ENCODE results near the gene RHOH.

Gene RHOH

DNA sequence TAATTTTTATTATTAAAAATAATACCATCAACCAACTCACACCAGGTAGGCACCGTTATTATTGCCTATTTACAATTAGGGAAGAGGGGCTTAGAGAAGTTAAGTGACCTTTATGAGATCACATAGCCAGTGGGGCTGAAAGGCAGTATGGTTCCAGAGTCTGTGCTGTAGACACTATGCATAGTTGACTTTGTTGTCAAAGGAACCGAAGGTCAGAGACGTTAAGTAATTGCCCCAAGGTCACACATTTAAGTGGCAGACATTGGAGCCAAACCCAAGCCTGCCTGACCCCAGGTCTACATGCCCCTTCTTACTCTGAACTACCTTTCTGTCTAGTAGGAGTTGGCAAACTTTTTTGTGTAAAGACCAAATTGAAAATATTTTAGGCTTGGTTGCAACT, 36.4 kb downstream of the RHOH start:
- no peak for DNase-seq (ENCODE audit: low read depth in 2 of 2)

DNA sequence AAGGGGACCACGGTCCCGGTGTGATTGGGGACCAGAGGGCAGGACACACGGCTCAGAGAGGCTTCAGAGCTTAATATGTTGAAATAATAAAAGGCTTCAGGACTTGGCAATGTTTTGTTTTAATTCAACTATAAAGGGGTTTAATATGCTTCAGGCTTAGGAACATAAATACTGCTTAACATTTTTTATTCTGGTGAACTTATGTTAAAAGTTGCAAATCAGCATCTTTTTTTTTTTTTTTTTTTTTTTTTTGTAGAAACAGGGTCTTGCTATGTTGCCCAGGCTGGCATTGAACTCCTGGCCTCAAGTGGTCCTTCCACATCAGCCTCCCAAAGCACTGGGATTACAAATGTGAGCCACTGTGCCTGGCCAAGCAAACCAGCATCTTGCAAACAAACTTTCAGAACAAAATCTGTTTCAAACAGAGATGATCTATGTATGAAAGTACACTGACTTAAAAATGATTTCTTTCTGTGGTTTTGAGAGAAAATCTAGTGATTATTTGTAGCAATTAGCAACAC, 37.7 kb downstream of the RHOH start:
- no peak for DNase-seq (ENCODE audit: low read depth in 2 of 2)

GRCh38 chr4:40238008-40238699, 41.3 kb downstream of the RHOH start:
- DNase-seq (ENCODE audit: low read depth in 2 of 2): no peak

GRCh38 chr4:40238700-40239548, 42.1 kb downstream of the RHOH start:
- DNase-seq (ENCODE audit: low read depth in 2 of 2): peak; percentile 43 to 79

DNA sequence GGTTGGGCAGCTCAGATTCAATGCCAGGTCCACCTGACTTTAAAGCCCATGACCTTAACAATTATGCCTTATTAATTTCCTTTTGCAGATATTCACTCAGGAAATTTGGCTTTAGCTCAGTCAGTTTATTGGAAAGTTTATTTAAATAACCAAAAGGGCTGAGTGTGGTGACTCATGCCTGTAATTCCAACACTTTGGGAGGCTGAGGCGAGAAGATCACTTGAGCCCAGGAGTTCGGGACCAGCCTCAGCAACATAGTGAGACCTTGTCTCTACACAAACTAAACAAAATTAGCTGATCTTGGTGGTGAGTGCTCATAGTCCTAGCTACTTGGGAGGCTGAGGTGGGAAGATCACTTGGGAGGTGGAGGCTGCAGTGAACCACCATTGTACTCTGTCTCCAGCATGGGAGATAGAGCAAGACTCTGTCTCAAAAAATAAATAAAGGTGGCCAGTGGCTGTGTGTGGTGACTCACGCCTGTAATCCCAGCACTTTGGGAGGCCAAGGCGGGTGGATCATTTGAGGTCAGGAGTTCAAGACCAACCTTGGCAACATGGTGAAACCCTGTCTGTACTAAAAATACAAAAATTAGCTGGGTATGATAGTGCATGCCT, 43.3 kb downstream of the RHOH start:
- no peak for DNase-seq (ENCODE audit: low read depth in 2 of 2)

DNA sequence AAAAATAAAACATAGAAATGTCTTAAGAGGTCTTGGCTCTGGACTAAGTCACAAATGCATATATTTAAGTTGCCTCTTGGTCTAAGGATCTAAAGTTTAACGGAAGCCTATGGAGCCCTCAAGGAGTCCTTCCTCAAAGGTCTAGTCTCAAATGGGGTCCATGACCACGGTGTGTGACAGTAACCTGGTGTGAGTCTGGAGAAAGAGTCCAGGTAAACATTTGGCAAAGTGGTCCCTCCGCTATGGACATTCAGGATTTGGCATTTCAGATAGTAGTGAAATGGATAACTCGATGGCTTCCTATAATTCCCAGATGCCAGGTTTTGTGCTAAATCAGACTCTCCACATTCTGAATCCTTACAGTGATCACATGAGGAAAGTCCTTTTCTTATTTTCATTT, 44.2 kb downstream of the RHOH start:
- no peak for DNase-seq (ENCODE audit: low read depth in 2 of 2)

GRCh38 chr4:40241941-40242340, 45.1 kb downstream of the RHOH start:
- DNase-seq (ENCODE audit: low read depth in 2 of 2): no peak

DNA sequence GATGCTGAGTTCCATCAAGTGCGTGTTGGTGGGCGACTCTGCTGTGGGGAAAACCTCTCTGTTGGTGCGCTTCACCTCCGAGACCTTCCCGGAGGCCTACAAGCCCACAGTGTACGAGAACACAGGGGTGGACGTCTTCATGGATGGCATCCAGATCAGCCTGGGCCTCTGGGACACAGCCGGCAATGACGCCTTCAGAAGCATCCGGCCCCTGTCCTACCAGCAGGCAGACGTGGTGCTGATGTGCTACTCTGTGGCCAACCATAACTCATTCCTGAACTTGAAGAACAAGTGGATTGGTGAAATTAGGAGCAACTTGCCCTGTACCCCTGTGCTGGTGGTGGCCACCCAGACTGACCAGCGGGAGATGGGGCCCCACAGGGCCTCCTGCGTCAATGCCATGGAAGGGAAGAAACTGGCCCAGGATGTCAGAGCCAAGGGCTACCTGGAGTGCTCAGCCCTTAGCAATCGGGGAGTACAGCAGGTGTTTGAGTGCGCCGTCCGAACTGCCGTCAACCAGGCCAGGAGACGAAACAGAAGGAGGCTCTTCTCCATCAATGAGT, 46.6 kb downstream of the RHOH start:
- DNase-seq (ENCODE audit: low read depth in 2 of 2): no peak

DNA sequence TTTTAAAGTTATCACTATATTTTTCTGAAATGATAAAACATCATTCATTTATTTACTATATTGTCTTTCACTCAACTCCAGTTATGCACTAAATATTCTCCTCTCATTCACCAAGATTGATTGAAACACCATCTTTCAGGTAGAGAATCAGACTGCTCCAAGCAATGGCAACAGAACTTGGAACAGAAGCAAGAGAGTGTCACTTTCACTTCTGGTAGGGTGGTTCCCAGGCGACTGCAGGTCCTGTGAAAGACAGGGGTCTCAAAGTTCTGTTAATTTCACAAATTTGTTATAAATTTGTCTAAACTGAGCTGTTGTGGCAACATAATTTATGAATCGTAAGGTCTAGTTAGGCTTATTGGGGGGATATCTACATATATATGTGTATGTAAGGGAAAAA, 47.8 kb downstream of the RHOH start:
- no peak for DNase-seq (ENCODE audit: low read depth in 2 of 2)

DNA sequence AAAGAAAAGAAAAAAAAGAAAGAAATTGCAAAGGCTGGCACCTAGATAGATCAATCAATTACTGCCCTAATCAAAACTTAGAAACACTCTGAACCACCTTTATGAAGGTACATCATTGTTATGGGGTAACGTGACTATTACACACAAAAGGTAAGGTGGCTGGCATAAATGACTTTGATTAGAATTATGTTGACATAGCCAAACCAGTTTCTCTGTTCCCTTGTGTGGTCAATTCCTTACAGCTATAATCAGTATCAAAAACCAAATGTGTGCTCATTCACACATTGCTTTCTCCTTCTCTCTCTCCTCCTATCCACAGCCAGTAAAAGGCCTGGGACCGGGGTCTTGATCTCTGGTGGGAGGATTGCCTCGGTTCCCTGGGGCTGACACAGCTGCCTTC, 48.7 kb downstream of the RHOH start:
- DNase-seq (ENCODE audit: low read depth in 2 of 2): no peak

DNA sequence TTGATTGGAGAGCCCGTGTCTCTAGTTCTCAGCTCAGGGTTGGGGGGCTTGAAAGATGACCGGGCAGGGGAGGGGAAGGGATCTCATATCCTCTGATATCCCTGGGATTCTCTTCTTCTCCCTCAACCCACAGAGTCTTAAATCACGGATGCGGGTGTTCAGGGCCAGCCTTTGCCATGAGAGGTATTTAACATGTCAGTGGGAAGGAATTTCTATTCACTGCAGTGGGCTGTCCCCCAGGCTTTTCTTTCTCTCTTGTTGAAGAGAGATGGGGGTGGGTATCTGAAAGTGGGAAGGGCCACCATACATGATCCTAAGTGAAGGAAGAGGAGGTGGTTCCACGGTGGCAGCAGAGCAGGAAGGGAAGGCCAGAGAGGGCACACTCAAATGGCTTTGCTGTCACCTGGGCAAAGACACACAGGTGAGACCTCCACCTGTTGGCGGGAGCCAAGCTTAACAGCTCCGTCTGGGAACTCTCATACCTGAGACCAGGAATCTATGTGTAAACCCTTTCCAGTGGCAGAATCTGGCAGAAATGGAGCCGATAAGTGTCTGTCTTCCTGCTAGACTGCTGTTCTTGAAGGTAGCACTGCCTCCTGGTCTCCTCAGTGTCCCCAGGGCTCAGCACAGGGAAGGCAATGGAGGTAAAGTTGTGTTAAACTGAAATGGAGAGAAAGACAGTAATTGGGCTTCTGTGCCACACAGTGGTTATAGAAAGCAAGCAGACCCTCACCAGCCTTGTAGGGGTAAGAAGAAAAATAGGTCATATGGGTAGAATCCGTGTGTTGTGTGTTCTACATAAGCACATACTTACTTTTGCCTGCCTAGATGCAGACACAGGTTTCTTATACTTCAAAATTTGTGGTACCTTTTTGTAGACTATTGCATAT, 49.4 kb downstream of the RHOH start:
- no peak for DNase-seq (ENCODE audit: low read depth in 2 of 2)

DNA sequence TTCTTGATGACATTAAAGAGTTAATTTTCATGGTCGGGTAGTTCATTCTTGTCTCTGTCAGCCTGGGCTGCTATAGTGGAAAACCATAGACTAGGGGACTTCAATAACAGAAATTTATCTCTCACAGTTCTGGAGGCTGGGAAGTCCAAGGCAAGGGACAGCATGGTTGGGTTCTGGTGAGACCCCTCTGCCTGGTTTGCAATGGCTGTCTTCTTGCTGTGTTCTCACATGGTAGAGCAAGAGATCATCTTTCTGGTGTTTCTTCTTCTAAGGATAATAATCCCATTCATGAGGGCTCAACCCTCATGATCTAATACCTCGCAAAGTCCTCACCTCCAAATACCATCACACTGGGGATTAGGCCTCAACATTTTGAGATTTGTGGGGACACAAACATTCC, 50.1 kb downstream of the RHOH start:
- no peak for DNase-seq (ENCODE audit: low read depth in 2 of 2)

- no peak for DNase-seq (ENCODE audit: low read depth in 2 of 2)
Observed at GRCh38 chr4:40247350-40247749, 50.5 kb downstream of the RHOH start.

DNA sequence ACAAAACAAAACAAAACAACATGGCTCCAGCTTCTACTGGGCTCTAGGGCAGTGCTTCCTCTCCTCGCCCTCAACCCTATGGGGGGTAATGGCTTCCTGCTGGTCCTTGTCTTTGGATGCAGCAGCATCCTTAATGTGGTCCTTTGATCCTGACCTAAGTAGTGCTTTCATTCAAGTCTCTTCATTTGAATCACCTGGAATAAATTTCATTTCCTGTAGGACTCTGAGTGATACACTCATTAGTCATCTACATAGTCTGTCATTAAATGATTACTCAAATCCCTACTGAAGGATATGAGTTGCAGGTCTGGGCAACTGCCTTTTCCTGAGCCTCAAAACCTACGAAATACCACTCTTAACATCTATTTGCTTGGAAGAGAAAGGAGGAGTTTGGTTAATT, 54.5 kb downstream of the RHOH start:
- no peak for DNase-seq (ENCODE audit: low read depth in 2 of 2)

GRCh38 chr4:40253906-40254305, 57.1 kb downstream of the RHOH start:
- no peak for DNase-seq (ENCODE audit: low read depth in 2 of 2)

- DNase-seq (ENCODE audit: low read depth in 2 of 2): no peak
Observed at GRCh38 chr4:40254608-40255392, 58.0 kb downstream of the RHOH start.

GRCh38 chr4:40255393-40256281, 58.8 kb downstream of the RHOH start:
- DNase-seq (ENCODE audit: low read depth in 2 of 2): no peak

GRCh38 chr4:40256329-40256728, 59.5 kb downstream of the RHOH start:
- DNase-seq (ENCODE audit: low read depth in 2 of 2): no peak

GRCh38 chr4:40256817-40257216, 60.0 kb downstream of the RHOH start:
- DNase-seq (ENCODE audit: low read depth in 2 of 2): no peak
